WTC11 (cell line): ENCODE data around the gene ARHGEF17. TPM values are rescaled to one million over a fixed set of nuclear protein-coding genes. Genes with fewer than 3 reads are reported as not detected.

Source experiments
- ATAC-seq: fragments of 200-7000 bp; cut with Tn5 transposase; 2 replicates; pipeline ENCODE4 v1.10.0; 2021; ENCODE audit warnings: mild to moderate bottlenecking, moderate library complexity
- CTCF ChIA-PET: fragments of 300-600 bp; sonication (Branson Sonifier 250); formaldehyde crosslinking; loops from one replicate; lab custom pipeline; 2021; ENCODE audit warnings: antibody characterized with exemption; lab: Charles Lee
- POLR2A ChIA-PET: fragments of 350-600 bp; sonication (Branson Sonifier 250); formaldehyde crosslinking; loops from one replicate; lab custom pipeline; 2021; ENCODE audit warnings: antibody characterized with exemption; lab: Charles Lee
- DNase-seq: peaks from one replicate; pipeline ENCODE4 v3.0.0; 2021; ENCODE audit warnings: low spot score
- H3K27ac Mint-ChIP-seq: 2 replicates; pipeline ENCODE4 v1.8.0; 2021; ENCODE audit warnings: mixed read lengths
- H3K27me3 Mint-ChIP-seq: 2 replicates; pipeline ENCODE4 v1.8.0; 2021; ENCODE audit warnings: low read depth, mild to moderate bottlenecking, moderate library complexity, mixed read lengths
- H3K36me3 Mint-ChIP-seq: 2 replicates; pipeline ENCODE4 v1.8.0; 2021; ENCODE audit warnings: mixed read lengths
- H3K4me1 Mint-ChIP-seq: 2 replicates; pipeline ENCODE4 v1.8.0; 2022; ENCODE audit warnings: mixed read lengths
- H3K4me3 Mint-ChIP-seq: 2 replicates; pipeline ENCODE4 v1.8.0; 2021; ENCODE audit warnings: mild to moderate bottlenecking, moderate library complexity, mixed read lengths
- H3K9me3 Mint-ChIP-seq: 2 replicates; pipeline ENCODE4 v1.8.0; 2021; ENCODE audit warnings: mixed read lengths
- GRHL2 ChIP-seq: fragments of 250-450 bp; sonication (Bioruptor Pico); IDR thresholded peaks from 2 replicates; pipeline ENCODE4 v1.8.0; 2022; ENCODE audit warnings: mild to moderate bottlenecking, moderate library complexity; ENCODE audit not compliant: insufficient replicate concordance, severe bottlenecking
- IRF2 ChIP-seq: sonication (generic); formaldehyde crosslinking; IDR thresholded peaks from 2 replicates; pipeline ENCODE4 v1.8.0; 2022; ENCODE audit warnings: low read depth, missing genetic modification reagents, borderline replicate concordance
- JUN ChIP-seq: sonication (generic); formaldehyde crosslinking; IDR thresholded peaks from 2 replicates; pipeline ENCODE4 v1.8.0; 2023; ENCODE audit warnings: mild to moderate bottlenecking, missing genetic modification reagents
- MYBL2 ChIP-seq: sonication (generic); formaldehyde crosslinking; IDR thresholded peaks from 2 replicates; pipeline ENCODE4 v1.8.1; 2023; ENCODE audit warnings: mild to moderate bottlenecking, moderate library complexity, missing genetic modification reagents
- RORB ChIP-seq: fragments of 250-450 bp; sonication (Bioruptor Pico); IDR thresholded peaks from 2 replicates; pipeline ENCODE4 v1.9.0; 2021; ENCODE audit warnings: mild to moderate bottlenecking
- SOX15 ChIP-seq: fragments of 250-450 bp; sonication (Bioruptor Pico); IDR thresholded peaks from 2 replicates; pipeline ENCODE4 v1.9.0; 2021; ENCODE audit warnings: mild to moderate bottlenecking
- TEAD1 ChIP-seq: sonication (generic); formaldehyde crosslinking; IDR thresholded peaks from 2 replicates; pipeline ENCODE4 v1.8.0; 2022; ENCODE audit warnings: mild to moderate bottlenecking, missing genetic modification reagents
- TEAD4 ChIP-seq: sonication (generic); formaldehyde crosslinking; IDR thresholded peaks from 2 replicates; pipeline ENCODE4 v1.8.0; 2022; ENCODE audit warnings: mild to moderate bottlenecking, missing genetic modification reagents
- ZNF263 ChIP-seq: sonication (generic); formaldehyde crosslinking; IDR thresholded peaks from 2 replicates; pipeline ENCODE4 v1.8.1; 2022; ENCODE audit warnings: low read depth, mild to moderate bottlenecking, moderate library complexity, missing genetic modification reagents
- ZNF317 ChIP-seq: sonication (generic); formaldehyde crosslinking; IDR thresholded peaks from 2 replicates; pipeline ENCODE4 v1.8.1; 2023; ENCODE audit warnings: low read depth, mild to moderate bottlenecking, moderate library complexity, missing genetic modification reagents, borderline replicate concordance
- ZNF671 ChIP-seq: fragments of 250-450 bp; sonication (Bioruptor Pico); IDR thresholded peaks from 2 replicates; pipeline ENCODE4 v1.8.0; 2021; ENCODE audit warnings: mild to moderate bottlenecking
- total RNA-seq: library from RNA; stranded (reverse); gene quantifications from 3 replicates; pipeline ENCODE4 v1.2.3, GENCODE V29; 2021
- TF ChIP-seq, protein P1 (sequence below): sonication (generic); formaldehyde crosslinking; IDR thresholded peaks from 2 replicates; pipeline ENCODE4 v1.8.0; 2022; ENCODE audit warnings: missing genetic modification reagents
- TF ChIP-seq, protein P2 (sequence below): sonication (generic); formaldehyde crosslinking; conservative IDR thresholded peaks from 2 replicates; pipeline ENCODE4 v1.8.1; 2023; ENCODE audit warnings: mild to moderate bottlenecking, low read depth, missing genetic modification reagents, moderate library complexity
- TF ChIP-seq, protein P3 (sequence below): fragments of 250-450 bp; sonication (Bioruptor Pico); conservative IDR thresholded peaks from 2 replicates; pipeline ENCODE4 v1.9.0; 2021; ENCODE audit warnings: mild to moderate bottlenecking
- TF ChIP-seq, protein P4 (sequence below): sonication (generic); formaldehyde crosslinking; IDR thresholded peaks from 2 replicates; pipeline ENCODE4 v1.8.0; 2023; ENCODE audit warnings: mild to moderate bottlenecking, missing genetic modification reagents
- TF ChIP-seq, protein P5 (sequence below): fragments of 250-450 bp; sonication (Bioruptor Pico); IDR thresholded peaks from 2 replicates; pipeline ENCODE4 v1.9.0; 2021; ENCODE audit warnings: mild to moderate bottlenecking
- TF ChIP-seq, protein P6 (sequence below): sonication (generic); formaldehyde crosslinking; IDR thresholded peaks from 2 replicates; pipeline ENCODE4 v1.8.0; 2023; ENCODE audit warnings: missing genetic modification reagents
- TF ChIP-seq, protein P7 (sequence below): sonication (generic); formaldehyde crosslinking; IDR thresholded peaks from 2 replicates; pipeline ENCODE4 v1.8.0; 2022; ENCODE audit warnings: mild to moderate bottlenecking, missing genetic modification reagents
- TF ChIP-seq, protein P8 (sequence below): sonication (generic); formaldehyde crosslinking; IDR thresholded peaks from 2 replicates; pipeline ENCODE4 v1.8.1; 2022; ENCODE audit warnings: low read depth, missing genetic modification reagents, borderline replicate concordance

The ARHGEF17 gene
- total RNA-seq, 1 experiment from 2014 or later: 18.2 TPM

DNA sequence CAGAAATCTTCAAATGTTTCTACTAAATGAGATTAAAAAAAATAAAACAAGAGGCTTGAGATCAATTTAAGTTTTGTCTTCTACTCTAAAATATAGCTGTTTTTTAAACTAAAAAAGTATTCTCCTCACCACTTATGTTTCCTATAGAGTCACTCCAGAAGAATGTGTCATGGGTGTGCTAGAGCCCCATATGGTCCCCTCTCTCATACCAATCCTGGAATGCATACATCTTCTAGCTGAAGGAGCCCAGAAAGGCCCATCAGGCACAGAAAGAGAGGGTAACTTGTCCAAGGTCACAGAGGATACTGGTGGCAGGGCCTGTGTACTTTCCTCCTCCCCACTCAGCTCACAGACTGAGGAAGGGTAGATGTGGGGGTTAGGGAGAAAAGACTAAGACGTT, 102.6 kb downstream of the ARHGEF17 start (continued):
- TF ChIP-seq, protein P1, sequence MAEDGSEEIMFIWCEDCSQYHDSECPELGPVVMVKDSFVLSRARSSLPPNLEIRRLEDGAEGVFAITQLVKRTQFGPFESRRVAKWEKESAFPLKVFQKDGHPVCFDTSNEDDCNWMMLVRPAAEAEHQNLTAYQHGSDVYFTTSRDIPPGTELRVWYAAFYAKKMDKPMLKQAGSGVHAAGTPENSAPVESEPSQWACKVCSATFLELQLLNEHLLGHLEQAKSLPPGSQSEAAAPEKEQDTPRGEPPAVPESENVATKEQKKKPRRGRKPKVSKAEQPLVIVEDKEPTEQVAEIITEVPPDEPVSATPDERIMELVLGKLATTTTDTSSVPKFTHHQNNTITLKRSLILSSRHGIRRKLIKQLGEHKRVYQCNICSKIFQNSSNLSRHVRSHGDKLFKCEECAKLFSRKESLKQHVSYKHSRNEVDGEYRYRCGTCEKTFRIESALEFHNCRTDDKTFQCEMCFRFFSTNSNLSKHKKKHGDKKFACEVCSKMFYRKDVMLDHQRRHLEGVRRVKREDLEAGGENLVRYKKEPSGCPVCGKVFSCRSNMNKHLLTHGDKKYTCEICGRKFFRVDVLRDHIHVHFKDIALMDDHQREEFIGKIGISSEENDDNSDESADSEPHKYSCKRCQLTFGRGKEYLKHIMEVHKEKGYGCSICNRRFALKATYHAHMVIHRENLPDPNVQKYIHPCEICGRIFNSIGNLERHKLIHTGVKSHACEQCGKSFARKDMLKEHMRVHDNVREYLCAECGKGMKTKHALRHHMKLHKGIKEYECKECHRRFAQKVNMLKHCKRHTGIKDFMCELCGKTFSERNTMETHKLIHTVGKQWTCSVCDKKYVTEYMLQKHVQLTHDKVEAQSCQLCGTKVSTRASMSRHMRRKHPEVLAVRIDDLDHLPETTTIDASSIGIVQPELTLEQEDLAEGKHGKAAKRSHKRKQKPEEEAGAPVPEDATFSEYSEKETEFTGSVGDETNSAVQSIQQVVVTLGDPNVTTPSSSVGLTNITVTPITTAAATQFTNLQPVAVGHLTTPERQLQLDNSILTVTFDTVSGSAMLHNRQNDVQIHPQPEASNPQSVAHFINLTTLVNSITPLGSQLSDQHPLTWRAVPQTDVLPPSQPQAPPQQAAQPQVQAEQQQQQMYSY: no peak
- TF ChIP-seq, protein P2, sequence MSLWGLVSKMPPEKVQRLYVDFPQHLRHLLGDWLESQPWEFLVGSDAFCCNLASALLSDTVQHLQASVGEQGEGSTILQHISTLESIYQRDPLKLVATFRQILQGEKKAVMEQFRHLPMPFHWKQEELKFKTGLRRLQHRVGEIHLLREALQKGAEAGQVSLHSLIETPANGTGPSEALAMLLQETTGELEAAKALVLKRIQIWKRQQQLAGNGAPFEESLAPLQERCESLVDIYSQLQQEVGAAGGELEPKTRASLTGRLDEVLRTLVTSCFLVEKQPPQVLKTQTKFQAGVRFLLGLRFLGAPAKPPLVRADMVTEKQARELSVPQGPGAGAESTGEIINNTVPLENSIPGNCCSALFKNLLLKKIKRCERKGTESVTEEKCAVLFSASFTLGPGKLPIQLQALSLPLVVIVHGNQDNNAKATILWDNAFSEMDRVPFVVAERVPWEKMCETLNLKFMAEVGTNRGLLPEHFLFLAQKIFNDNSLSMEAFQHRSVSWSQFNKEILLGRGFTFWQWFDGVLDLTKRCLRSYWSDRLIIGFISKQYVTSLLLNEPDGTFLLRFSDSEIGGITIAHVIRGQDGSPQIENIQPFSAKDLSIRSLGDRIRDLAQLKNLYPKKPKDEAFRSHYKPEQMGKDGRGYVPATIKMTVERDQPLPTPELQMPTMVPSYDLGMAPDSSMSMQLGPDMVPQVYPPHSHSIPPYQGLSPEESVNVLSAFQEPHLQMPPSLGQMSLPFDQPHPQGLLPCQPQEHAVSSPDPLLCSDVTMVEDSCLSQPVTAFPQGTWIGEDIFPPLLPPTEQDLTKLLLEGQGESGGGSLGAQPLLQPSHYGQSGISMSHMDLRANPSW (CRISPR knock-in tag): no peak
- no peak for TF ChIP-seq RORB (CRISPR knock-in tag)
- no peak for TF ChIP-seq ZNF263 (CRISPR knock-in tag)
- TF ChIP-seq, protein P3, sequence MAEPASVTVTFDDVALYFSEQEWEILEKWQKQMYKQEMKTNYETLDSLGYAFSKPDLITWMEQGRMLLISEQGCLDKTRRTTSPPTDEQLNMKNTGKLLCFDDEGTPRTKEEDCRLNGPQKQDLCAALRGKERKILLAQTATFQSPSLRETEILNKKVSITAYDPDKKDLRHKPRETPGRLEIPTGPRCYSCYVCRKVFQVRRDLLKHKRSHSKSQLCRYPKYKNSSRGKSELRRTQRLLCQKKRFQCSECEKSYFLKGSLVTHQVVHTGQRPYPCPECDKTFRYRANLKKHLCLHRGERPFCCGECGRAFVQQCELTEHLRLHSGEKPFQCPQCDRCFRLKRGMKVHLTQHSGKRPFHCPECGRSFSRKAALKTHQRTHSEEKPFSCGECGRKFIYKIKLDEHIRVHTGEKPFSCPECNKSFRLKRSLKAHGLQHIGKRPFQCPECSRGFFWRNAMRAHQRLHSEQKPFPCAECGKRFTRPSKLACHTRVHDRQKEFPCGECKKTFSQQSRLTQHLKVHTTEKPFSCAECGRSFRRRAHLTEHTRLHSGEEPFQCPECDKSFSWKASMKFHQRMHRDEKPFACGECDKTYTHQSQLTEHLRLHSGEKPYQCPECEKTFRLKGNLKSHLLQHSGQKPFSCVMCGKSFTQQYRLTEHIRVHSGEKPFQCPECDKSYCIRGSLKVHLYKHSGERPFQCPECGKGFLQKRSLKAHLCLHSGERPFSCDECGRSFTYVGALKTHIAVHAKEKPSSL (CRISPR knock-in tag): no peak
- no peak for TF ChIP-seq MYBL2 (CRISPR knock-in tag)
- no peak for TF ChIP-seq JUN (CRISPR knock-in tag)
- TF ChIP-seq ZNF671 (CRISPR knock-in tag): no peak

DNA sequence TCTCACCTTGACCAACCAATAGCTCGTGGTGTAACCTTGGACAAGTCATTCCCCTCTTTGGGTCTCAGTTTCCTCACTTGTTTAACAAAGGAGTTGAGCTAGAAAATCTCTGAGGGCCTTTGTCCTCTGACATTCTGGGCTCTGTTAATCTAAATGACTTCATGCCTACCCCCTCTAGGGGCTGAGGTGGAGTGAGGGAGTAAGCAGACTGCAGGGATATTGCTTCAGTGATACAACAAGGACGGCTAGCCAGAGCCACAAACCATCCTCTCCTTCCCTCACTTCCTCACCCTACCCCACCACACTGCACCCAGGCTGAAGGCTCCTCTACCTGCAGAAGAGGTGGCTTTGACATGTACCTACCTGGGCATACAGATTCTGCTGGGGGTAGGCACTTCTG, 103.0 kb downstream of the ARHGEF17 start:
- POLR2A ChIA-PET: no interaction called here
- Mint-ChIP-seq H3K27me3 (no peaks in the 10 kb centered on the region), H3K4me3 (no peak overlapping the region), H3K27ac (no peak overlapping the region), H3K9me3 (no peaks in the 10 kb centered on the region), H3K4me1 (no peaks in the 10 kb centered on the region), H3K36me3 (peaks cover 15% of the 10 kb centered on the region)
- CTCF ChIA-PET: interaction anchor here (1.0 to 1.4 kb wide), 5 partner anchors 15 to 250 kb away, joined by 3 to 8 read pairs (median 4); no protein-coding TSS in a partner anchor
- no peak for TF ChIP-seq SOX15
- TF ChIP-seq, protein P4, sequence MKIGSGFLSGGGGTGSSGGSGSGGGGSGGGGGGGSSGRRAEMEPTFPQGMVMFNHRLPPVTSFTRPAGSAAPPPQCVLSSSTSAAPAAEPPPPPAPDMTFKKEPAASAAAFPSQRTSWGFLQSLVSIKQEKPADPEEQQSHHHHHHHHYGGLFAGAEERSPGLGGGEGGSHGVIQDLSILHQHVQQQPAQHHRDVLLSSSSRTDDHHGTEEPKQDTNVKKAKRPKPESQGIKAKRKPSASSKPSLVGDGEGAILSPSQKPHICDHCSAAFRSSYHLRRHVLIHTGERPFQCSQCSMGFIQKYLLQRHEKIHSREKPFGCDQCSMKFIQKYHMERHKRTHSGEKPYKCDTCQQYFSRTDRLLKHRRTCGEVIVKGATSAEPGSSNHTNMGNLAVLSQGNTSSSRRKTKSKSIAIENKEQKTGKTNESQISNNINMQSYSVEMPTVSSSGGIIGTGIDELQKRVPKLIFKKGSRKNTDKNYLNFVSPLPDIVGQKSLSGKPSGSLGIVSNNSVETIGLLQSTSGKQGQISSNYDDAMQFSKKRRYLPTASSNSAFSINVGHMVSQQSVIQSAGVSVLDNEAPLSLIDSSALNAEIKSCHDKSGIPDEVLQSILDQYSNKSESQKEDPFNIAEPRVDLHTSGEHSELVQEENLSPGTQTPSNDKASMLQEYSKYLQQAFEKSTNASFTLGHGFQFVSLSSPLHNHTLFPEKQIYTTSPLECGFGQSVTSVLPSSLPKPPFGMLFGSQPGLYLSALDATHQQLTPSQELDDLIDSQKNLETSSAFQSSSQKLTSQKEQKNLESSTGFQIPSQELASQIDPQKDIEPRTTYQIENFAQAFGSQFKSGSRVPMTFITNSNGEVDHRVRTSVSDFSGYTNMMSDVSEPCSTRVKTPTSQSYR (CRISPR knock-in tag): no peak
- no peak for TF ChIP-seq ZNF317
- TF ChIP-seq IRF2 (CRISPR knock-in tag): no peak
- ATAC-seq: peak; percentile 59; the same call in 1 of the 2 replicates
- no peak for DNase-seq

DNA sequence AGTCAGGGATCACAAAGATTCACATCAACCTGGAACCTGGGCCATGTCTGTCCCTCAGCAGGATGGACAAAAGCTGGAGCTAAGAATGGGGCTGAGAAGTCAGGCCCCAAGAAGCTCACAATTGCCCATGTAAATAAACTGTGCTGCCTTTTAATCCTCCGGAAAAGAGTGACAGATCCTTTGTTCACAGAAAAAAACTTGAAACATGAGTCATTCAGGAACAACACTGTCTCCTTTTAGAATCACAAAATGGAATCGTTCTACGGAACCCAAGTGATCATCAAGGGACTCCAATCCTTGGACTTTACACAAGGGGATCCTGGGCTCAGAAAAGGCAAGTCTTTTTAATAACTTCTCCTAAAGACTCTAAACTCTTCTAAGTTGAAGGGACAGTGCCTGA, 104.2 kb downstream of the ARHGEF17 start:
- Mint-ChIP-seq H3K4me3 (no peak overlapping the region), H3K36me3 (peaks cover 12% of the 10 kb centered on the region), H3K27ac (no peak overlapping the region), H3K4me1 (no peaks in the 10 kb centered on the region), H3K9me3 (no peaks in the 10 kb centered on the region), H3K27me3 (no peaks in the 10 kb centered on the region)
- ChIA-PET CTCF (interaction anchor here (0.5 to 0.7 kb wide), 2 partner anchors 13 to 506 kb away, joined by 3 read pairs; no protein-coding TSS in a partner anchor), POLR2A (no interaction called here)
- DNase-seq: no peak
- ATAC-seq: no peak
- no peak for TF ChIP-seq TEAD4
- no peak for TF ChIP-seq GRHL2 (CRISPR knock-in tag)
- TF ChIP-seq, protein P5, sequence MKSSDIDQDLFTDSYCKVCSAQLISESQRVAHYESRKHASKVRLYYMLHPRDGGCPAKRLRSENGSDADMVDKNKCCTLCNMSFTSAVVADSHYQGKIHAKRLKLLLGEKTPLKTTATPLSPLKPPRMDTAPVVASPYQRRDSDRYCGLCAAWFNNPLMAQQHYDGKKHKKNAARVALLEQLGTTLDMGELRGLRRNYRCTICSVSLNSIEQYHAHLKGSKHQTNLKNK (CRISPR knock-in tag): no peak
- TF ChIP-seq, protein P6, sequence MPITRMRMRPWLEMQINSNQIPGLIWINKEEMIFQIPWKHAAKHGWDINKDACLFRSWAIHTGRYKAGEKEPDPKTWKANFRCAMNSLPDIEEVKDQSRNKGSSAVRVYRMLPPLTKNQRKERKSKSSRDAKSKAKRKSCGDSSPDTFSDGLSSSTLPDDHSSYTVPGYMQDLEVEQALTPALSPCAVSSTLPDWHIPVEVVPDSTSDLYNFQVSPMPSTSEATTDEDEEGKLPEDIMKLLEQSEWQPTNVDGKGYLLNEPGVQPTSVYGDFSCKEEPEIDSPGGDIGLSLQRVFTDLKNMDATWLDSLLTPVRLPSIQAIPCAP: no peak
- TF ChIP-seq, protein P7, sequence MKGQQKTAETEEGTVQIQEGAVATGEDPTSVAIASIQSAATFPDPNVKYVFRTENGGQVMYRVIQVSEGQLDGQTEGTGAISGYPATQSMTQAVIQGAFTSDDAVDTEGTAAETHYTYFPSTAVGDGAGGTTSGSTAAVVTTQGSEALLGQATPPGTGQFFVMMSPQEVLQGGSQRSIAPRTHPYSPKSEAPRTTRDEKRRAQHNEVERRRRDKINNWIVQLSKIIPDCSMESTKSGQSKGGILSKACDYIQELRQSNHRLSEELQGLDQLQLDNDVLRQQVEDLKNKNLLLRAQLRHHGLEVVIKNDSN (CRISPR knock-in tag): no peak
- TF ChIP-seq, protein P8, sequence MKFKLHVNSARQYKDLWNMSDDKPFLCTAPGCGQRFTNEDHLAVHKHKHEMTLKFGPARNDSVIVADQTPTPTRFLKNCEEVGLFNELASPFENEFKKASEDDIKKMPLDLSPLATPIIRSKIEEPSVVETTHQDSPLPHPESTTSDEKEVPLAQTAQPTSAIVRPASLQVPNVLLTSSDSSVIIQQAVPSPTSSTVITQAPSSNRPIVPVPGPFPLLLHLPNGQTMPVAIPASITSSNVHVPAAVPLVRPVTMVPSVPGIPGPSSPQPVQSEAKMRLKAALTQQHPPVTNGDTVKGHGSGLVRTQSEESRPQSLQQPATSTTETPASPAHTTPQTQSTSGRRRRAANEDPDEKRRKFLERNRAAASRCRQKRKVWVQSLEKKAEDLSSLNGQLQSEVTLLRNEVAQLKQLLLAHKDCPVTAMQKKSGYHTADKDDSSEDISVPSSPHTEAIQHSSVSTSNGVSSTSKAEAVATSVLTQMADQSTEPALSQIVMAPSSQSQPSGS (CRISPR knock-in tag): no peak
- no peak for TF ChIP-seq TEAD1 (CRISPR knock-in tag)
